GM21786 (cell line): Measurements from ENCODE around the gene MB21D2.

ENCODE experiments used
- ATAC-seq: cut with Tn5 transposase; IDR thresholded peaks from one replicate; pipeline ENCODE4 v1.9.1; 2021; ENCODE audit not compliant: unreplicated experiment

Gene MB21D2

DNA sequence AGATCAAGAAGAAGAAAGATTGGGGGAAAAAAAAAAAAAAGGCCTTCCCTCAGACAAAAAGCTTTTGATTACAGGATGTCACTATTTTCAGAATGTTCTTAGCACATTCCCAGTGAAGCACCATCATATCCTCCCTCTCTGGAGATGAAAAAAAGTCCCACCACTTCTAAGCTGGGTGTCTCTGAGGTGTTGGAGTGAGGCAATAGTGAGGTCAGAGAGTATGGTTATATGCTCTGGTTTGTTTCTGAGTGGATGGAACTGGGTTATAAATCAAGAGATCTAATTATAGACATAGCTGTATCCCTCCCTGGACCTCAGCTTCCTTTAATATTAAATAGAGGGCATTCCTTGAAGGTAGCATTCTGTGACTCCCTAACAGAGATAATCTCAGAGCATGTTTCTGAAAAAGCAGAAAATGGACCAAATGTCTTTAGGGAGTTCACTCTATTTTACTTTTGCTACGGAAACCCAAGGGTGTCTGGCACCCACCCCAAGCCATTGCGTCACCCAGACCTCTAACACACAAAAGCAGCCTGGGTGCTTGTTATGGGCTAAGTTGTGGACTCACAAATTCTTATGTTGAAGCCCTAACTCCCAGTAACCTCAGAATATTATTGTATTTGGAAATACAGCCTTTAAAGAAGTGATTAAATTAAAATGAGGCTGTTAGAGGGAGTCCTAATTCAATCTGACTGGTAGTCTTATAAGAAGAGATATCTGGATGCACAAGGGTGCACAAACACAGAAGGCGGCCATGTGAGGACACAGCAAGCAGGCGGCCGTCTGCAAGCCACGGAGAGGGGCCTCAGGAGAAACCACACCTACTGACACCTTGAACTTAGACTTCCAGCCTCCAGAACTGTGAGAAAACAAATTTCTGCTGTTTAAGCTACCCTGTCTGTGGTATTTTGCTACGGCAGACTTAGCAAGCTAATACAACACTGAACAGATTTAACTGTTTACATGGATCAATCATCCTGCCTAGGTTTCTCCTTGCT, 81.5 kb downstream of the MB21D2 start:
- ATAC-seq: no peak

GRCh38 chr3:192834428-192834827, 83.2 kb downstream of the MB21D2 start:
- ATAC-seq: no peak

GRCh38 chr3:192833177-192833890, 84.3 kb downstream of the MB21D2 start:
- no peak for ATAC-seq

DNA sequence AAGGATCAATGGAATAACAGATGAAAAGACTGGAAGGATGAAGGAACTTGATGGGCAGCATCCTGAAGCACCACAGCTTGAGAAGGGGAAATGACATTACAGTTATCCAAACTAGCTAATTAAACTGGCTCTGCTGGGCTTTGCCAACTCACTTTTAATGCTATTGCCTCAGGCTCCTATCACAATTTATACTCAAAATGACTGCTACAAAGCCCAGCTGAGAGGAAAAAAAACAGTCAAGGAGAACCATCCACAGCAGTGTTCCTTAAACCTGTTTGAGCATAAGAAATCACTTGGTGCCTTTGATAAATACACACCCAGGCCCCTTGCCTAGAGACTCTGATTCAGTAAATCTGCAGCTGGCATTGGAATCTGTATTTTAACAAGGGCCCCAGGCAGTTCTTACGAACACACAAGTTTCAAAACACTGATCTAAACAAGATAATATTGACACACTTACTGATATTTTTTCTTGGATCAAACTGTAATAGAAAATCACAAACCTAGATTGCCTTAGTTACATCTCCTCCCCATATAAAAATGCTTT, 85.8 kb downstream of the MB21D2 start:
- ATAC-seq: no peak

DNA sequence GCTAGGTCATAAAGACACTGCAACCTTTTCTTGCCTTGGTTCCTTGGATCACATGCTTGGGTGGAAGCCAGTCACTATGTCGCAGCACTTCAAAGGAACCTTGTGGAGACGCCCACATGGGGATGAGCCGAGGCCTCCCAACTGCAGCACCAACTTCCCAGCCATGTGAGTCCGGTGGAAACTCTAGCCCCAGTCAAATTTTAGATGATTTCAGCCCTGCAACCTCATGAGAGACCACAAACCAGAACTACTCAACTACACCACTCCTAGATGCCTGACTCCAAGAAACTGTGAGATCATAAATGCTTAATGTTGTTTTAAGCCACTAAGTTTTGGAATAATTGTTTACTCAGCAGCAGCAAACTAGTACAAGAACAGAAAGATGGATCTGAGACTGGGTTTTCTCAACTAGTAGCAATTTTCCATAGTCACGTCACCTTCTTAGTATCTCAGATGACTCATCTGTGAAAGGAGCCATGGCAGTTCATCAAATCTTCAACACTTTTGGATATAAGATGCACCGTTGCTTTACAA, 86.5 kb downstream of the MB21D2 start:
- ATAC-seq: peak; percentile 37

GRCh38 chr3:192830291-192831110, 87.2 kb downstream of the MB21D2 start:
- peak; percentile 47 for ATAC-seq

GRCh38 chr3:192827863-192828594, 89.6 kb downstream of the MB21D2 start:
- ATAC-seq: no peak

GRCh38 chr3:192827208-192827607, 90.4 kb downstream of the MB21D2 start:
- ATAC-seq: no peak

GRCh38 chr3:192826214-192827006, 91.2 kb downstream of the MB21D2 start:
- no peak for ATAC-seq

DNA sequence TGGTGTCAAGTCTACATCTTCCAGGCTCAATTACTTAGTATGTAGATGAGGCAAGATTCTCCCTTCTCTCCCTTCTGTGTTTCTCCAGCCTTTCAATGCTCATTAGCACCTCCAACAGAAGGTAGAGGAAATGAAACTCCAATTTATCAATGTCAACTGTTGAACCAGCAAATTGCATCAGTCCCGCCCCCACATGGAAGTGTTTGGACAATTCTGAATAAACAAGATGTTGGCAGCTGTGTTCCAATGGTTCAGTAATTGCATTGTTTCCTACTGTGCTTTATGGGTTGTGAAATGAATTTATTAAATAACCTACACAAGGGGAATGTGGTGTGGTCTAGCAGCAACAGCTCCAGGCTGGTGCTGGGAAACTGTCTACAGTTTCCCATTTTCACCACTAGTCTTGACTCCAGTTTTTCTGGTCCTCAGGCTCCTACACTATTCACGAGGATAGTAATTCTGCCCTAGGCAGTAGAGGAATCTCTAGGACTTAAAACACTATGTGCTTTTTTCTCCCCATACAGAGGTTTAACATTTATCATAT, 91.9 kb downstream of the MB21D2 start:
- peak; percentile 73 for ATAC-seq

- no peak for ATAC-seq
Measured at GRCh38 chr3:192825216-192825615, 92.4 kb downstream of the MB21D2 start.

GRCh38 chr3:192824313-192824712, 93.3 kb downstream of the MB21D2 start:
- ATAC-seq: no peak

GRCh38 chr3:192821161-192821560, 96.5 kb downstream of the MB21D2 start:
- ATAC-seq: no peak

GRCh38 chr3:192820161-192820560, 97.5 kb downstream of the MB21D2 start:
- no peak for ATAC-seq

DNA sequence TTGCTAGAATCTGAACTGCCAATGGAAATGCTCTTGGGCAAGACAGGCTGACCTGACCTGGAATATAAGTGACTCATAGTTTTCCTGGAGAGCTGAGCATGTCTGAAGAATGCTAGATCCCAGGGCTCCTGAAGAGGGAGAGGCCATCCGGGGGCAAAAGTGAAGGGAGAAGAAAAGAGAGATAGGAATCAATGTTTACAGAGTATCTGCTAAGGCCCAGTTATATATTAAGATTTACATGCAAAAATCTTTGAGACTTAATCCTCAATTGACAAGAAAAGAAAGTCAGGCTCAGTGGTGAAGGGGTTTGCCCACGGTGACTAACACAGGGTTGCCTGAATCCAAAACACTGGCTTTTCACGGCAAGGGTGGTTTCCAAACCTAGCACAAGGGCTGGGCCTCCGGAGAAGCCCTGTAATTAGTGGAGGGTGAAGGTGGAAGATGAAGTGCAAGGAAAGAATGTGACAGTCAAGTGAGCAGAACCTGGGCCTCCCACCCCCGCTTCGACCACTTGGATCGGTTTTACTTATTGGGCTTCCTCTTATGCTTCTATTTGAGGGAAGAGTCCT, 98.6 kb downstream of the MB21D2 start:
- peak; percentile 63 for ATAC-seq

GRCh38 chr3:192818126-192818525, 99.5 kb downstream of the MB21D2 start:
- no peak for ATAC-seq

DNA sequence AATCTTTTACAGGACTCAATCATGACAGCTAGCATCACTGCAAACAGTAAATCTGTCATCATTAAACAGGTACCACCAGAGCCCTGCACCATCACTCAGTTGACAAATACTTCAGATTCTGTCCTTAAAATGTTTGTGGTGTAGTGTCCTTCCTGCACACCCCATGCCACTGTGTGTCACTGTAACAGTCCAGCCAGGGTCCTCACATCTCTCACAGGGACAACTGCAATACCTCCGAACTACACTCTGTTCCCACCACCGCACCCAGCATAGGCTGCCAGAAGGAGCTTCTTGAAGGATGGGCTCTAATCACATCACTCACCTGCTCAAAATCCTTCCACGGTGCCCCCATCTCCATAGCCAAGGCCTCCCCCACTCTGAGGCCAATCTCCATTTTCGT, 100.2 kb downstream of the MB21D2 start:
- no peak for ATAC-seq

DNA sequence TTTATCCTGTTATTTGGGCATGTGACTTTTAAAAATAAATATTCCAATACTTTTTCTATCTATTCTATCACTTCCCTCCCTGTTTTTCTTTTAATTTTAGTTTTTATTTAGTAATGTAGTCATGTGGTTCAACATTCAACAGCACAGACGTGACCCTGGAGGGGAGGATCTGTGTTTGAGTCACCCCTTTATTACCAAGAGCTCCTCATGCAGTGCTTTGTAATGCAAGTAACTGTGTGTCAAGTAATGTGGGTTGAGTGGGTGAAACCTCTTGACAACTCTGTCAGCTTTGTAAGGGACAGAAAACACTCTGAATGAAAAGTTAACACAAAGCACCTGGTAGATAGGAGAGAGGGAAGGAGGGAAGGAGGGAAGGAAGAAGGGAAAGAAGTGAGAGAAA, 100.6 kb downstream of the MB21D2 start:
- peak; percentile 45 for ATAC-seq
